Measurements from ENCODE around the gene MCF2L.
"Not testable (repeated sequence)": the region's sequence is repeated elsewhere in the genome, so short reads cannot be mapped to it uniquely, and the experiment has no call there.

MCF2L gene

GRCh38 chr13:113016526-113017295 is 47.7 kb downstream of the MCF2L start:
- DNase-seq (ENCODE audit: low read depth), result no peak

GRCh38 chr13:113017506-113018215 is 48.6 kb downstream of the MCF2L start:
- DNase-seq (ENCODE audit: low read depth), result no peak

- no peak for DNase-seq (ENCODE audit: low read depth)
These were observed 49.9 kb downstream of the MCF2L start for GRCh38 chr13:113018676-113019465.

GRCh38 chr13:113020323-113021080 is 51.5 kb downstream of the MCF2L start:
- no peak for DNase-seq (ENCODE audit: low read depth)

GRCh38 chr13:113021391-113021790 is 52.4 kb downstream of the MCF2L start:
- DNase-seq (ENCODE audit: low read depth), result no peak

- DNase-seq (ENCODE audit: low read depth), result no peak
These were observed 52.8 kb downstream of the MCF2L start for GRCh38 chr13:113021811-113022210.

- DNase-seq (ENCODE audit: low read depth), result no peak
These were observed 53.4 kb downstream of the MCF2L start for GRCh38 chr13:113022391-113022744.

GRCh38 chr13:113022745-113023574 is 53.9 kb downstream of the MCF2L start:
- DNase-seq (ENCODE audit: low read depth), result no peak

GRCh38 chr13:113023694-113024430 is 54.8 kb downstream of the MCF2L start:
- DNase-seq (ENCODE audit: low read depth), result no peak

GRCh38 chr13:113024466-113024865 is 55.5 kb downstream of the MCF2L start:
- DNase-seq (ENCODE audit: low read depth), result no peak

- no peak for DNase-seq (ENCODE audit: low read depth)
These were observed 57.4 kb downstream of the MCF2L start for GRCh38 chr13:113026391-113026910.

GRCh38 chr13:113027095-113027494 is 58.1 kb downstream of the MCF2L start:
- DNase-seq (ENCODE audit: low read depth), result no peak

- no peak for DNase-seq (ENCODE audit: low read depth)
These were observed 58.6 kb downstream of the MCF2L start for GRCh38 chr13:113027566-113027965.

- DNase-seq (ENCODE audit: low read depth), result no peak
These were observed 59.5 kb downstream of the MCF2L start for GRCh38 chr13:113028336-113029060.

- DNase-seq (ENCODE audit: low read depth), result no peak
These were observed 60.0 kb downstream of the MCF2L start for GRCh38 chr13:113029061-113029445.

GRCh38 chr13:113029487-113030258 is 60.7 kb downstream of the MCF2L start:
- peak; percentile 8 for DNase-seq (ENCODE audit: low read depth)

- not testable (repeated sequence) for DNase-seq (ENCODE audit: low read depth)
These were observed 61.2 kb downstream of the MCF2L start for GRCh38 chr13:113030259-113030640.

GRCh38 chr13:113031465-113031864 is 62.5 kb downstream of the MCF2L start:
- DNase-seq (ENCODE audit: low read depth), result no peak

- DNase-seq (ENCODE audit: low read depth), result no peak
These were observed 63.3 kb downstream of the MCF2L start for GRCh38 chr13:113032291-113032690.

All from T follicular helper cell (primary cell).